K562 (cell line): Measurements from ENCODE around the gene FADS1. TPM values are rescaled to one million over a fixed set of nuclear protein-coding genes. Genes with fewer than 3 reads are reported as not detected.

Source experiments
- CHD1 ChIP-seq: fragments of 200-600 bp; sonication (generic); IDR thresholded peaks from one replicate; pipeline ENCODE4 v1.6.1; 2012; ENCODE audit warnings: mild to moderate bottlenecking, moderate library complexity, low read length, inconsistent platforms
- CREM ChIP-seq: IDR thresholded peaks from 2 replicates; pipeline ENCODE4 v1.6.1; 2014; ENCODE audit warnings: antibody characterized with exemption, low read depth
- ELF1 ChIP-seq: fragments of 200-800 bp; sonication (Bioruptor generic); IDR thresholded peaks from 2 replicates; pipeline ENCODE4 v1.6.1; 2016; ENCODE audit warnings: missing genetic modification characterization, missing compliant biosample characterization
- ETV5 ChIP-seq: sonication (generic); formaldehyde crosslinking; IDR thresholded peaks from 2 replicates; pipeline ENCODE4 v1.4.0; 2020; ENCODE audit warnings: low read depth, mild to moderate bottlenecking, missing genetic modification reagents
- GTF2E2 ChIP-seq: fragments of 200-800 bp; sonication (Bioruptor generic); IDR thresholded peaks from 2 replicates; pipeline ENCODE4 v1.6.1; 2016; ENCODE audit warnings: missing genetic modification characterization, missing compliant biosample characterization
- HDAC1 ChIP-seq, 2 experiments: fragments of 450-650 bp; IDR thresholded peaks; 2 replicates each; pipeline ENCODE4 v1.6.1; 2016 to 2017; ENCODE audit warnings: inconsistent platforms in 1 of 2, mild to moderate bottlenecking in 1 of 2, moderate library complexity in 1 of 2
- IRF2 ChIP-seq: sonication (generic); formaldehyde crosslinking; IDR thresholded peaks from 2 replicates; pipeline ENCODE4 v1.8.1; 2022; ENCODE audit warnings: mild to moderate bottlenecking, missing genetic modification reagents
- KDM1A ChIP-seq, 2 experiments: fragments of 450-650 bp; IDR thresholded peaks; 2 replicates each; pipeline ENCODE4 v1.6.1; 2016; ENCODE audit warnings: mild to moderate bottlenecking in 2 of 2
- LEF1 ChIP-seq: fragments of 450-650 bp; IDR thresholded peaks from 2 replicates; pipeline ENCODE4 v1.6.1; 2016; ENCODE audit warnings: mild to moderate bottlenecking
- MBD2 ChIP-seq: sonication (generic); IDR thresholded peaks from 2 replicates; pipeline ENCODE4 v1.6.1; 2016; ENCODE audit warnings: low read depth, borderline replicate concordance
- SRSF3 ChIP-seq: fragments of 200-400 bp; formaldehyde crosslinking; IDR thresholded peaks from 2 replicates; pipeline ENCODE4 v1.6.1; 2016; ENCODE audit warnings: mild to moderate bottlenecking, low read length, moderate library complexity; ENCODE audit not compliant: insufficient read depth
- ZBED1 ChIP-seq: IDR thresholded peaks from 2 replicates; pipeline ENCODE4 v1.6.1; 2014
- ZC3H11A ChIP-seq: IDR thresholded peaks from 2 replicates; pipeline ENCODE4 v1.6.1; 2012; ENCODE audit warnings: low read depth, low read length, improper control_type of control experiment
- ZFP1 ChIP-seq: fragments of 450-650 bp; formaldehyde crosslinking; IDR thresholded peaks from 2 replicates; pipeline ENCODE4 v1.4.0; 2020; ENCODE audit warnings: mild to moderate bottlenecking, mixed read lengths
- ZNF282 ChIP-seq: sonication (generic); formaldehyde crosslinking; IDR thresholded peaks from 2 replicates; pipeline ENCODE4 v1.8.1; 2023; ENCODE audit warnings: missing genetic modification reagents
- ZNF583 ChIP-seq: fragments of 250-450 bp; sonication (Bioruptor Pico); IDR thresholded peaks from 2 replicates; pipeline ENCODE4 v1.4.0; 2020
- polyA plus RNA-seq, 8 experiments: library from polyadenylated mRNA; depleted of rRNA in 4 of 8; stranded (reverse) in 5 of 8; unstranded in 3 of 8; fragments of >200 nt; fragmentation: Nextera tagmentation in 2 of 8; fragmentation: Illumina TruSeq in 1 of 8; extraction: Ambion mirVana in 2 of 8; extraction: Trizol in 1 of 8; gene quantifications; 2 replicates each; pipeline versions ENCODE4 v1.2.1 to v1.2.3, GENCODE V29; 2011 to 2014; ENCODE audit warnings: inconsistent platforms in 1 of 8, missing spikeins in 1 of 8
- total RNA-seq, 7 experiments: library from RNA; depleted of rRNA in 6 of 7; stranded (reverse); fragments of >200 nt in 6 of 7; fragmentation: Illumina TruSeq in 2 of 7; extraction: Trizol in 2 of 7; gene quantifications; 2 replicates each; pipeline versions ENCODE4 v1.2.1 to v1.2.3, GENCODE V29; 2011 to 2021; ENCODE audit warnings: low replicate concordance in 1 of 7
- TF ChIP-seq, protein P1 (sequence below), 2 experiments: fragments of 450-650 bp; IDR thresholded peaks; 2 replicates each; pipeline ENCODE4 v1.6.1; 2016
- TF ChIP-seq, protein P2 (sequence below): fragments of 450-650 bp; conservative IDR thresholded peaks from 2 replicates; pipeline ENCODE4 v1.6.1; 2016; ENCODE audit warnings: missing genetic modification characterization, low read depth, mild to moderate bottlenecking, missing compliant biosample characterization, moderate library complexity
- TF ChIP-seq, protein P3 (sequence below): fragments of 450-650 bp; IDR thresholded peaks from 2 replicates; pipeline ENCODE4 v1.6.1; 2016; ENCODE audit warnings: borderline replicate concordance
- TF ChIP-seq, protein P4 (sequence below): sonication (generic); formaldehyde crosslinking; IDR thresholded peaks from 2 replicates; pipeline ENCODE4 v1.8.1; 2023; ENCODE audit warnings: mild to moderate bottlenecking, missing genetic modification reagents

FADS1 gene
- total and polyA plus RNA-seq, 9 of the 15 experiments (the other 6 are each of a cell fraction or from before 2014, with no cell fraction given), result 110 to 864 (median 364) TPM

DNA sequence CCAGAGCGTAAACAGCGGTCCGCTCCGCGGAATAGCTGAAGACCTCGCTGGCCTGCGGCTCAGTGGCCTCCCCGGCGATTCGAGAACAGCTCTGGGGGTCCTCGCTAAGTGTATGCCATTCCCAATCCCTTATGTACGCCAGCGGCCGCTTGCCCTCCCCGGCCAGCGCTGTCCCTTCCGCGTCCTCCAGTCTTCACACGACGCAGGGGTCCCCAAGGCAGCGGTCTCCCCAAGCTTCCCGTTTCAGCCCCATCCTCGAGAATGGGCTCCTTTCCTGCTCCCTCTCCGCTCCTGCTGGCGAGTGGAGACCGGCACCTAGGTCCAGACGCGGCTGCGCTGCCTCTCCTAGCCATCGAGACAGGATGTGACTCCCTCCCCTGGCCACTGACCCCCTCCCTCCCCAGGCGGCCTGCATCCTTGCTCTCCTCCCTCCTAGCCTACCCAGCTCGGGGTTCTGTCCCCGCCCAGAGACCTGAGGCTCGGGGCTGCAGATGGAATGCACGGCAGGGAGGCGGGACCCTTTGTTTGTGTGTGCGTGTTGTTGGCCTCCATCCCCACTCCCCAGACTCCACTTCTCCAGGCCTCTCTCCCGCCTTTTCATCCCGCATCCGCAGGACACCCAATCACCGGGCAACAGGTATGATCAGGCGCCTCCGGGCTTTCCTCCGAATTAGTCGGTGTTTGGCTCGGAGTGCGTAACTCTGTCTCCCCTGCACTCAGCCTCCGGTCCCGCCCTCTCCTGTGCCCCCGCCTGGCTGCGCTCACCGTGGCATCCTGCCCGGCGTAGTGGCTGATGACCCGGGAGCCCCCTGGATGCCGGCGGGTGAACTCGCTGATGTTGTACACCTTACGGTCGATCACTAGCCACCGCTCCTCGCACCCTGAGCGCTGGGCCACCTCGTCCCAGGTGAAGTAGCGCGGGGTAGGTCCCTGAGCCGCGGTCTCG is 740 bp downstream of the FADS1 start (continued):
- no peak for TF ChIP-seq ZFP1
- peak; percentile 70 for TF ChIP-seq SRSF3
- peak in 1 of 2 experiments; percentile 44; a peak in 2 of 4 replicates for TF ChIP-seq KDM1A (IDR thresholded peaks at IDR 0.05)
- TF ChIP-seq IRF2, result no peak
- TF ChIP-seq, protein P1, sequence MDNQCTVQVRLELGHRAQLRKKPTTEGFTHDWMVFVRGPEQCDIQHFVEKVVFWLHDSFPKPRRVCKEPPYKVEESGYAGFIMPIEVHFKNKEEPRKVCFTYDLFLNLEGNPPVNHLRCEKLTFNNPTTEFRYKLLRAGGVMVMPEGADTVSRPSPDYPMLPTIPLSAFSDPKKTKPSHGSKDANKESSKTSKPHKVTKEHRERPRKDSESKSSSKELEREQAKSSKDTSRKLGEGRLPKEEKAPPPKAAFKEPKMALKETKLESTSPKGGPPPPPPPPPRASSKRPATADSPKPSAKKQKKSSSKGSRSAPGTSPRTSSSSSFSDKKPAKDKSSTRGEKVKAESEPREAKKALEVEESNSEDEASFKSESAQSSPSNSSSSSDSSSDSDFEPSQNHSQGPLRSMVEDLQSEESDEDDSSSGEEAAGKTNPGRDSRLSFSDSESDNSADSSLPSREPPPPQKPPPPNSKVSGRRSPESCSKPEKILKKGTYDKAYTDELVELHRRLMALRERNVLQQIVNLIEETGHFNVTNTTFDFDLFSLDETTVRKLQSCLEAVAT (IDR thresholded peaks at IDR 0.05), result peak; percentile 41 to 74; a peak in 3 of 4 replicates
- TF ChIP-seq, protein P2, sequence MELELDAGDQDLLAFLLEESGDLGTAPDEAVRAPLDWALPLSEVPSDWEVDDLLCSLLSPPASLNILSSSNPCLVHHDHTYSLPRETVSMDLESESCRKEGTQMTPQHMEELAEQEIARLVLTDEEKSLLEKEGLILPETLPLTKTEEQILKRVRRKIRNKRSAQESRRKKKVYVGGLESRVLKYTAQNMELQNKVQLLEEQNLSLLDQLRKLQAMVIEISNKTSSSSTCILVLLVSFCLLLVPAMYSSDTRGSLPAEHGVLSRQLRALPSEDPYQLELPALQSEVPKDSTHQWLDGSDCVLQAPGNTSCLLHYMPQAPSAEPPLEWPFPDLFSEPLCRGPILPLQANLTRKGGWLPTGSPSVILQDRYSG, result 0 out of 2 replicates have a peak, but pooled peaks have one; percentile 8
- peak; percentile 53; the same call in 1 of the 2 replicates for TF ChIP-seq GTF2E2 (tag)
- TF ChIP-seq ZNF583 (CRISPR knock-in tag), result no peak
- peak; percentile 18; the same call in 1 of the 2 replicates for TF ChIP-seq MBD2
- TF ChIP-seq ZBED1, result 0 out of 2 replicates have a peak, but pooled peaks have one; percentile 7
- peak in 1 of 2 experiments; percentile 45; a peak in 1 of 4 replicates for TF ChIP-seq HDAC1 (IDR thresholded peaks at IDR 0.05)
- peak; percentile 17; the same call in 1 of the 2 replicates for TF ChIP-seq CREM
- TF ChIP-seq, protein P3, sequence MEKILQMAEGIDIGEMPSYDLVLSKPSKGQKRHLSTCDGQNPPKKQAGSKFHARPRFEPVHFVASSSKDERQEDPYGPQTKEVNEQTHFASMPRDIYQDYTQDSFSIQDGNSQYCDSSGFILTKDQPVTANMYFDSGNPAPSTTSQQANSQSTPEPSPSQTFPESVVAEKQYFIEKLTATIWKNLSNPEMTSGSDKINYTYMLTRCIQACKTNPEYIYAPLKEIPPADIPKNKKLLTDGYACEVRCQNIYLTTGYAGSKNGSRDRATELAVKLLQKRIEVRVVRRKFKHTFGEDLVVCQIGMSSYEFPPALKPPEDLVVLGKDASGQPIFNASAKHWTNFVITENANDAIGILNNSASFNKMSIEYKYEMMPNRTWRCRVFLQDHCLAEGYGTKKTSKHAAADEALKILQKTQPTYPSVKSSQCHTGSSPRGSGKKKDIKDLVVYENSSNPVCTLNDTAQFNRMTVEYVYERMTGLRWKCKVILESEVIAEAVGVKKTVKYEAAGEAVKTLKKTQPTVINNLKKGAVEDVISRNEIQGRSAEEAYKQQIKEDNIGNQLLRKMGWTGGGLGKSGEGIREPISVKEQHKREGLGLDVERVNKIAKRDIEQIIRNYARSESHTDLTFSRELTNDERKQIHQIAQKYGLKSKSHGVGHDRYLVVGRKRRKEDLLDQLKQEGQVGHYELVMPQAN, result peak; percentile 30; the same call in 1 of the 2 replicates
- no peak for TF ChIP-seq LEF1
- peak; percentile 55 for TF ChIP-seq ETV5
- 0 out of 2 replicates have a peak, but pooled peaks have one; percentile 34 for TF ChIP-seq ZNF282 (CRISPR knock-in tag)
- TF ChIP-seq CHD1, result peak; percentile 98
- peak; percentile 10; the same call in 1 of the 2 replicates for TF ChIP-seq ELF1 (tag)
- TF ChIP-seq, protein P4, sequence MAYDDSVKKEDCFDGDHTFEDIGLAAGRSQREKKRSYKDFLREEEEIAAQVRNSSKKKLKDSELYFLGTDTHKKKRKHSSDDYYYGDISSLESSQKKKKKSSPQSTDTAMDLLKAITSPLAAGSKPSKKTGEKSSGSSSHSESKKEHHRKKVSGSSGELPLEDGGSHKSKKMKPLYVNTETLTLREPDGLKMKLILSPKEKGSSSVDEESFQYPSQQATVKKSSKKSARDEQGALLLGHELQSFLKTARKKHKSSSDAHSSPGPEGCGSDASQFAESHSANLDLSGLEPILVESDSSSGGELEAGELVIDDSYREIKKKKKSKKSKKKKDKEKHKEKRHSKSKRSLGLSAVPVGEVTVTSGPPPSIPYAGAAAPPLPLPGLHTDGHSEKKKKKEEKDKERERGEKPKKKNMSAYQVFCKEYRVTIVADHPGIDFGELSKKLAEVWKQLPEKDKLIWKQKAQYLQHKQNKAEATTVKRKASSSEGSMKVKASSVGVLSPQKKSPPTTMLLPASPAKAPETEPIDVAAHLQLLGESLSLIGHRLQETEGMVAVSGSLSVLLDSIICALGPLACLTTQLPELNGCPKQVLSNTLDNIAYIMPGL (CRISPR knock-in tag), result peak; percentile 88
- TF ChIP-seq ZC3H11A, result 0 out of 2 replicates have a peak, but pooled peaks have one; percentile 22
